ENCODE results near the gene PTPRT.

Gene PTPRT

GRCh38 chr20:42319252-42320013 is 870.3 kb downstream of the PTPRT start:
- Histone ChIP-seq H3K4me1 (ENCODE audit: control insufficient read depth in 1 of 2, insufficient read depth in 1 of 2, low read depth in 1 of 2, low read length in 1 of 2) (no peaks in the 10 kb centered on the region), H3K36me3 (no peaks in the 10 kb centered on the region), H3K27me3 (no peaks in the 10 kb centered on the region), H3K9me3 (no peaks in the 10 kb centered on the region), H3K4me3 (ENCODE audit: low read depth in 1 of 2, low read length in 1 of 2) (no peak overlapping the region), H3K27ac (no peak overlapping the region)
- TF ChIP-seq CTCF (IDR thresholded peaks at IDR 0.05), result no peak

GRCh38 chr20:42313704-42314103 is 876.0 kb downstream of the PTPRT start:
- Histone ChIP-seq H3K4me1 (ENCODE audit: control insufficient read depth in 1 of 2, insufficient read depth in 1 of 2, low read depth in 1 of 2, low read length in 1 of 2) (no peaks in the 10 kb centered on the region), H3K36me3 (no peaks in the 10 kb centered on the region), H3K9me3 (no peaks in the 10 kb centered on the region), H3K27ac (no peak overlapping the region), H3K27me3 (no peaks in the 10 kb centered on the region), H3K4me3 (ENCODE audit: low read depth in 1 of 2, low read length in 1 of 2) (no peak overlapping the region)
- no peak for TF ChIP-seq CTCF (IDR thresholded peaks at IDR 0.05)

- Histone ChIP-seq H3K36me3 (no peaks in the 10 kb centered on the region), H3K27ac (no peak overlapping the region), H3K4me3 (ENCODE audit: low read depth in 1 of 2, low read length in 1 of 2) (no peak overlapping the region), H3K9me3 (no peaks in the 10 kb centered on the region), H3K4me1 (ENCODE audit: control insufficient read depth in 1 of 2, insufficient read depth in 1 of 2, low read depth in 1 of 2, low read length in 1 of 2) (no peaks in the 10 kb centered on the region), H3K27me3 (no peaks in the 10 kb centered on the region)
- no peak for TF ChIP-seq CTCF (IDR thresholded peaks at IDR 0.05)
These were observed 880.7 kb downstream of the PTPRT start for GRCh38 chr20:42309050-42309449.

GRCh38 chr20:42308171-42308570 is 881.5 kb downstream of the PTPRT start:
- Histone ChIP-seq H3K4me3 (ENCODE audit: low read depth in 1 of 2, low read length in 1 of 2) (no peak overlapping the region), H3K27ac (no peak overlapping the region), H3K4me1 (ENCODE audit: control insufficient read depth in 1 of 2, insufficient read depth in 1 of 2, low read depth in 1 of 2, low read length in 1 of 2) (no peaks in the 10 kb centered on the region), H3K27me3 (no peaks in the 10 kb centered on the region), H3K9me3 (no peaks in the 10 kb centered on the region), H3K36me3 (no peaks in the 10 kb centered on the region)
- TF ChIP-seq CTCF (IDR thresholded peaks at IDR 0.05), result no peak

- no peaks in the 10 kb centered on the region for H3K4me1 ChIP-seq (ENCODE audit: control insufficient read depth in 1 of 2, insufficient read depth in 1 of 2, low read depth in 1 of 2, low read length in 1 of 2)
- H3K36me3 ChIP-seq, result no peaks in the 10 kb centered on the region
- H3K9me3 ChIP-seq, result no peaks in the 10 kb centered on the region
- no peak for TF ChIP-seq CTCF (IDR thresholded peaks at IDR 0.05)
- no peak overlapping the region for H3K27ac ChIP-seq
- no peaks in the 10 kb centered on the region for H3K27me3 ChIP-seq
- no peak overlapping the region for H3K4me3 ChIP-seq (ENCODE audit: low read depth in 1 of 2, low read length in 1 of 2)
These were observed 894.1 kb downstream of the PTPRT start for GRCh38 chr20:42295592-42295991.

Data from neutrophil (primary cell).